ENCODE measurements around the gene WNK2.
"Not testable (repeated sequence)": the region's sequence is repeated elsewhere in the genome, so short reads cannot be mapped to it uniquely, and the experiment has no call there.

Gene WNK2

GRCh38 chr9:93342428-93342827 is 158.5 kb downstream of the WNK2 start:
- H3K4me2 ChIP-seq (ENCODE audit: low read length, poor library complexity, severe bottlenecking); H2BK120ac ChIP-seq (ENCODE audit: low read depth, low read length); H3K4ac ChIP-seq (ENCODE audit: low read depth in 1 of 2, low read length in 2 of 2); H3K18ac ChIP-seq (ENCODE audit: low read depth in 1 of 2, low read length in 2 of 2); H3K27ac ChIP-seq (ENCODE audit: low read length, poor library complexity, severe bottlenecking); H3K23ac ChIP-seq (ENCODE audit: low read length in 2 of 2); H2BK15ac ChIP-seq (ENCODE audit: low read depth, poor library complexity, severe bottlenecking); H2AK5ac ChIP-seq (ENCODE audit: low read length, severe bottlenecking); H2BK5ac ChIP-seq (ENCODE audit: low read depth, low read length, poor library complexity, severe bottlenecking); H2BK12ac ChIP-seq (ENCODE audit: low read length in 2 of 2); DNase-seq; H3K14ac ChIP-seq (ENCODE audit: low read length in 2 of 2); H2AFZ ChIP-seq (ENCODE audit: low read depth, low read length); H4K91ac ChIP-seq (ENCODE audit: low read length); H3K9ac ChIP-seq (ENCODE audit: low read length); H3K9me3 ChIP-seq (ENCODE audit: control insufficient read depth, low read length); H3K79me1 ChIP-seq (replicated peaks; ENCODE audit: low read length, poor library complexity, severe bottlenecking); H3K4me3 ChIP-seq (ENCODE audit: insufficient read depth in 1 of 2, low read depth in 1 of 2, low read length in 2 of 2); H4K8ac ChIP-seq (ENCODE audit: low read length); H3K36me3 ChIP-seq (ENCODE audit: control insufficient read depth in 1 of 2, insufficient read depth in 2 of 2, low read depth in 1 of 2, low read length in 2 of 2): not testable (repeated sequence)
- 86% methylated on average over 11 of the region's 11 CpGs for WGBS
- peaks cover 29 to 35% of the 10 kb centered on the region in 2 experiments for H3K27me3 ChIP-seq (ENCODE audit: control insufficient read depth in 1 of 2, insufficient read depth in 1 of 2, low read length in 2 of 2)
- H3K4me1 ChIP-seq (ENCODE audit: control insufficient read depth, insufficient read depth, low read depth, low read length): peaks cover 11% of the 10 kb centered on the region

- Histone ChIP-seq H3K23ac (ENCODE audit: low read length in 2 of 2) (no peak overlapping the region), H3K4me3 (ENCODE audit: insufficient read depth in 1 of 2, low read depth in 1 of 2, low read length in 2 of 2) (no peak overlapping the region), H3K4me1 (ENCODE audit: control insufficient read depth, insufficient read depth, low read depth, low read length) (peaks cover 11% of the 10 kb centered on the region), H3K36me3 (ENCODE audit: control insufficient read depth in 1 of 2, insufficient read depth in 2 of 2, low read depth in 1 of 2, low read length in 2 of 2) (no peaks in the 10 kb centered on the region), H3K4me2 (ENCODE audit: low read length, poor library complexity, severe bottlenecking) (no peak overlapping the region), H3K27me3 (ENCODE audit: control insufficient read depth in 1 of 2, insufficient read depth in 1 of 2, low read length in 2 of 2) (peaks cover 30 to 37% of the 10 kb centered on the region in 2 experiments), H2BK120ac (ENCODE audit: low read depth, low read length) (no peak overlapping the region), H2BK15ac (ENCODE audit: low read depth, poor library complexity, severe bottlenecking) (no peak overlapping the region), H2AFZ (ENCODE audit: low read depth, low read length) (no peak overlapping the region), H3K14ac (ENCODE audit: low read length in 2 of 2) (no peak overlapping the region), H4K8ac (ENCODE audit: low read length) (no peak overlapping the region), H3K4ac (ENCODE audit: low read depth in 1 of 2, low read length in 2 of 2) (no peak overlapping the region), H2BK12ac (ENCODE audit: low read length in 2 of 2) (no peak overlapping the region), H3K79me1 (replicated peaks; ENCODE audit: low read length, poor library complexity, severe bottlenecking) (no peaks in the 10 kb centered on the region), H4K91ac (ENCODE audit: low read length) (no peak overlapping the region), H2BK5ac (ENCODE audit: low read depth, low read length, poor library complexity, severe bottlenecking) (no peak overlapping the region), H3K9ac (ENCODE audit: low read length) (no peak overlapping the region), H3K9me3 (ENCODE audit: control insufficient read depth, low read length) (no peaks in the 10 kb centered on the region), H3K27ac (ENCODE audit: low read length, poor library complexity, severe bottlenecking) (no peak overlapping the region), H2AK5ac (ENCODE audit: low read length, severe bottlenecking) (no peak overlapping the region), H3K18ac (ENCODE audit: low read depth in 1 of 2, low read length in 2 of 2) (no peak overlapping the region)
- WGBS: 75% methylated on average over 9 of the region's 9 CpGs
- no peak for DNase-seq
Observed at GRCh38 chr9:93343663-93344062, 159.7 kb downstream of the WNK2 start.

GRCh38 chr9:93345643-93346230 is 161.8 kb downstream of the WNK2 start:
- Histone ChIP-seq H2BK120ac (ENCODE audit: low read depth, low read length) (no peak overlapping the region), H3K27ac (ENCODE audit: low read length, poor library complexity, severe bottlenecking) (no peak overlapping the region), H2AK5ac (ENCODE audit: low read length, severe bottlenecking) (no peak overlapping the region), H3K9ac (ENCODE audit: low read length) (peak overlapping the region; percentile 18), H3K4me1 (ENCODE audit: control insufficient read depth, insufficient read depth, low read depth, low read length) (peaks cover 11% of the 10 kb centered on the region), H3K14ac (ENCODE audit: low read length in 2 of 2) (no peak overlapping the region), H3K18ac (ENCODE audit: low read depth in 1 of 2, low read length in 2 of 2) (no peak overlapping the region), H2BK12ac (ENCODE audit: low read length in 2 of 2) (no peak overlapping the region), H3K36me3 (ENCODE audit: control insufficient read depth in 1 of 2, insufficient read depth in 2 of 2, low read depth in 1 of 2, low read length in 2 of 2) (no peaks in the 10 kb centered on the region), H3K79me1 (replicated peaks; ENCODE audit: low read length, poor library complexity, severe bottlenecking) (no peaks in the 10 kb centered on the region), H3K4me2 (ENCODE audit: low read length, poor library complexity, severe bottlenecking) (peak overlapping the region; percentile 97), H3K9me3 (ENCODE audit: control insufficient read depth, low read length) (no peaks in the 10 kb centered on the region), H2AFZ (ENCODE audit: low read depth, low read length) (no peak overlapping the region), H3K4ac (ENCODE audit: low read depth in 1 of 2, low read length in 2 of 2) (no peak overlapping the region), H3K23ac (ENCODE audit: low read length in 2 of 2) (peak overlapping the region in 1 of 2 experiments; percentile 59), H2BK5ac (ENCODE audit: low read depth, low read length, poor library complexity, severe bottlenecking) (no peak overlapping the region), H3K27me3 (ENCODE audit: control insufficient read depth in 1 of 2, insufficient read depth in 1 of 2, low read length in 2 of 2) (peaks cover 30 to 37% of the 10 kb centered on the region in 2 experiments), H4K91ac (ENCODE audit: low read length) (no peak overlapping the region), H3K4me3 (ENCODE audit: insufficient read depth in 1 of 2, low read depth in 1 of 2, low read length in 2 of 2) (peak overlapping the region; percentile 42 to 72), H4K8ac (ENCODE audit: low read length) (no peak overlapping the region), H2BK15ac (ENCODE audit: low read depth, poor library complexity, severe bottlenecking) (no peak overlapping the region)
- WGBS: 26% methylated on average over 19 of the region's 19 CpGs
- no peak for DNase-seq

- no peak overlapping the region for H4K8ac ChIP-seq (ENCODE audit: low read length)
- H3K4ac ChIP-seq (ENCODE audit: low read depth in 1 of 2, low read length in 2 of 2): no peak overlapping the region
- H2AK5ac ChIP-seq (ENCODE audit: low read length, severe bottlenecking): no peak overlapping the region
- no peak overlapping the region for H2BK5ac ChIP-seq (ENCODE audit: low read depth, low read length, poor library complexity, severe bottlenecking)
- H2BK120ac ChIP-seq (ENCODE audit: low read depth, low read length): no peak overlapping the region
- H3K79me1 ChIP-seq (replicated peaks; ENCODE audit: low read length, poor library complexity, severe bottlenecking): no peaks in the 10 kb centered on the region
- no peak overlapping the region for H2BK15ac ChIP-seq (ENCODE audit: low read depth, poor library complexity, severe bottlenecking)
- H2AFZ ChIP-seq (ENCODE audit: low read depth, low read length): peak overlapping the region; percentile 86
- H3K9me3 ChIP-seq (ENCODE audit: control insufficient read depth, low read length): no peaks in the 10 kb centered on the region
- H3K9ac ChIP-seq (ENCODE audit: low read length): peak overlapping the region; percentile 18
- peak overlapping the region; percentile 97 for H3K4me2 ChIP-seq (ENCODE audit: low read length, poor library complexity, severe bottlenecking)
- no peak overlapping the region for H4K91ac ChIP-seq (ENCODE audit: low read length)
- H3K18ac ChIP-seq (ENCODE audit: low read depth in 1 of 2, low read length in 2 of 2): no peak overlapping the region
- no peak overlapping the region for H2BK12ac ChIP-seq (ENCODE audit: low read length in 2 of 2)
- peak; percentile 2 for DNase-seq
- peak overlapping the region in 1 of 2 experiments; percentile 71 for H3K14ac ChIP-seq (ENCODE audit: low read length in 2 of 2)
- no peaks in the 10 kb centered on the region for H3K36me3 ChIP-seq (ENCODE audit: control insufficient read depth in 1 of 2, insufficient read depth in 2 of 2, low read depth in 1 of 2, low read length in 2 of 2)
- no peak overlapping the region for H3K23ac ChIP-seq (ENCODE audit: low read length in 2 of 2)
- WGBS: 4% methylated on average over 51 of the region's 66 CpGs
- H3K27me3 ChIP-seq (ENCODE audit: control insufficient read depth in 1 of 2, insufficient read depth in 1 of 2, low read length in 2 of 2): peaks cover 30 to 37% of the 10 kb centered on the region in 2 experiments
- peaks cover 11% of the 10 kb centered on the region for H3K4me1 ChIP-seq (ENCODE audit: control insufficient read depth, insufficient read depth, low read depth, low read length)
- H3K4me3 ChIP-seq (ENCODE audit: insufficient read depth in 1 of 2, low read depth in 1 of 2, low read length in 2 of 2): peak overlapping the region; percentile 42 to 72
- no peak overlapping the region for H3K27ac ChIP-seq (ENCODE audit: low read length, poor library complexity, severe bottlenecking)
Observed at GRCh38 chr9:93346231-93347112, 162.5 kb downstream of the WNK2 start.
